GM12875 (cell line): ENCODE measurements around the gene C5orf63.
"Not testable (repeated sequence)": the region's sequence is repeated elsewhere in the genome, so short reads cannot be mapped to it uniquely, and the experiment has no call there.

Experiments
- H3K4me3 ChIP-seq: one replicate; pipeline ENCODE4 v1.5.1; 2011; ENCODE audit warnings: low read depth, low read length, control low read depth
- CTCF ChIP-seq: IDR thresholded peaks from 2 replicates; pipeline ENCODE4 v1.5.1; 2011; ENCODE audit warnings: low read depth, mild to moderate bottlenecking, control low read depth, inconsistent platforms, low read length, moderate library complexity, borderline replicate concordance; ENCODE audit not compliant: insufficient read depth

Gene C5orf63

GRCh38 chr5:127007522-127007921, 65.8 kb downstream of the C5orf63 start:
- no peak overlapping the region for H3K4me3 ChIP-seq

GRCh38 chr5:127006744-127007143, 66.6 kb downstream of the C5orf63 start:
- no peak overlapping the region for H3K4me3 ChIP-seq
- no peak for TF ChIP-seq CTCF

More at GRCh38 chr5:127007522-127007921, 65.8 kb downstream of the C5orf63 start:
- TF ChIP-seq CTCF = no peak

- H3K4me3 ChIP-seq = not testable (repeated sequence)
These were observed 68.0 kb downstream of the C5orf63 start for GRCh38 chr5:127005282-127005681.

GRCh38 chr5:127004721-127005120, 68.6 kb downstream of the C5orf63 start:
- TF ChIP-seq CTCF = no peak
- H3K4me3 ChIP-seq = no peak overlapping the region

GRCh38 chr5:127003798-127004495, 69.4 kb downstream of the C5orf63 start:
- no peak for TF ChIP-seq CTCF
- H3K4me3 ChIP-seq = no peak overlapping the region

GRCh38 chr5:127002390-127002789, 70.9 kb downstream of the C5orf63 start:
- no peak overlapping the region for H3K4me3 ChIP-seq
- no peak for TF ChIP-seq CTCF

- H3K4me3 ChIP-seq = no peak overlapping the region
- TF ChIP-seq CTCF = no peak
These were observed 71.5 kb downstream of the C5orf63 start for GRCh38 chr5:127001621-127002296.
